Endothelial cell of umbilical vein (primary cell): ENCODE data around the gene CSMD2. TPM values are rescaled to one million over a fixed set of nuclear protein-coding genes. Genes with fewer than 3 reads are reported as not detected.

ENCODE experiments used
- BruUV-seq: library from RNA; stranded (reverse); fragments of 400-500 nt; replicated peaks from 2 replicates; lab custom pipeline; 2021; lab: Mats Ljungman, UMichigan
- CTCF ChIA-PET: fragments of 300-600, 350-600 bp; sonication (Branson Sonifier 250); formaldehyde crosslinking; loops from one replicate; lab custom pipeline; 2021; ENCODE audit warnings: antibody characterized with exemption, inconsistent platforms; lab: Charles Lee
- POLR2A ChIA-PET: fragments of 300-600, 350-600 bp; sonication (Branson Sonifier 250); formaldehyde crosslinking; loops from one replicate; lab custom pipeline; 2021; ENCODE audit warnings: antibody characterized with exemption, inconsistent platforms; lab: Charles Lee
- DNase-seq: peaks from one replicate; pipeline ENCODE4 v3.0.0-alpha.2; 2011; ENCODE audit warnings: low read depth, low spot score
- FAIRE-seq: peaks from 2 replicates; lab custom pipeline; 2011; peaks lifted over from hg19 to GRCh38; lab: Jason Lieb, UNC
- H2AFZ ChIP-seq: 2 replicates; pipeline ENCODE4 v1.6.0; 2012; ENCODE audit warnings: low read depth, low read length, control low read depth, inconsistent platforms
- H3K27ac ChIP-seq: 2 replicates; pipeline ENCODE4 v1.5.1; 2011; ENCODE audit warnings: low read depth, mild to moderate bottlenecking, control low read depth, low read length, moderate library complexity; ENCODE audit not compliant: insufficient read depth
- H3K27me3 ChIP-seq, 2 experiments: 2 replicates each; pipeline versions ENCODE4 v1.6.0 to v1.6.1; 2011; ENCODE audit warnings: low read length in 2 of 2, mixed read lengths in 1 of 2; ENCODE audit not compliant: control insufficient read depth in 2 of 2, insufficient read depth in 2 of 2
- H3K36me3 ChIP-seq, 2 experiments: 2 replicates in 1 of 2; 3 replicates in 1 of 2; pipeline ENCODE4 v1.5.1; 2011; ENCODE audit warnings: low read length in 2 of 2, mild to moderate bottlenecking in 1 of 2, moderate library complexity in 1 of 2; ENCODE audit not compliant: control insufficient read depth in 2 of 2, insufficient read depth in 2 of 2; ENCODE audit errors: extremely low read depth in 1 of 2
- H3K4me1 ChIP-seq: 3 replicates; pipeline ENCODE4 v1.5.1; 2011; ENCODE audit warnings: mild to moderate bottlenecking, low read length; ENCODE audit not compliant: control insufficient read depth, insufficient read depth; ENCODE audit errors: extremely low read depth
- H3K4me2 ChIP-seq: 2 replicates; pipeline ENCODE4 v1.6.1; 2011; ENCODE audit warnings: low read length, control low read depth, mixed read lengths; ENCODE audit not compliant: insufficient read depth
- H3K4me3 ChIP-seq, 3 experiments: fragments of 200-600 bp in 1 of 3; sonication (generic), shearing (Covaris generic) in 1 of 3; replicated peaks in 1 of 3; 2 replicates each; pipeline ENCODE4 v1.5.1; 2011 to 2016; ENCODE audit warnings: control low read depth in 3 of 3, low read length in 3 of 3, mild to moderate bottlenecking in 2 of 3, inconsistent platforms in 1 of 3, low read depth in 1 of 3, moderate library complexity in 1 of 3; ENCODE audit not compliant: insufficient read depth in 1 of 3
- H3K79me2 ChIP-seq: 2 replicates; pipeline ENCODE4 v1.6.0; 2012; ENCODE audit warnings: low read length, inconsistent platforms; ENCODE audit not compliant: control insufficient read depth, insufficient read depth
- H3K9ac ChIP-seq: replicated peaks from 2 replicates; pipeline ENCODE3; 2011; ENCODE audit warnings: low read length, control low read depth; ENCODE audit not compliant: insufficient read depth; ENCODE audit errors: extremely low read depth
- H3K9me1 ChIP-seq: replicated peaks from 3 replicates; pipeline ENCODE4 v1.6.0; 2011; ENCODE audit warnings: mild to moderate bottlenecking, low read length; ENCODE audit not compliant: control insufficient read depth, insufficient read depth; ENCODE audit errors: extremely low read depth
- H3K9me3 ChIP-seq: replicated peaks from 2 replicates; pipeline ENCODE4 v1.5.1; 2012; ENCODE audit warnings: low read length, inconsistent platforms; ENCODE audit not compliant: control insufficient read depth, insufficient read depth
- H4K20me1 ChIP-seq: replicated peaks from 2 replicates; pipeline ENCODE3; 2011; ENCODE audit warnings: mild to moderate bottlenecking, low read length; ENCODE audit not compliant: control insufficient read depth, insufficient read depth; ENCODE audit errors: extremely low read depth
- CTCF ChIP-seq, 2 donors: IDR thresholded peaks; 1 replicate in 1 of 2; 2 replicates in 1 of 2; pipeline ENCODE4 v1.5.1; 2011; ENCODE audit warnings: low read length in 2 of 2, mild to moderate bottlenecking in 2 of 2, moderate library complexity in 2 of 2, control low read depth in 1 of 2, inconsistent platforms in 1 of 2, low read depth in 1 of 2; ENCODE audit not compliant: insufficient read depth in 1 of 2; ENCODE audit errors: extremely low read depth in 1 of 2
- EZH2 ChIP-seq: IDR thresholded peaks from 2 replicates; pipeline ENCODE4 v1.6.1; 2012; ENCODE audit warnings: borderline replicate concordance, low read depth, mild to moderate bottlenecking, moderate library complexity, low read length, inconsistent platforms; ENCODE audit not compliant: severe bottlenecking
- FOS ChIP-seq: IDR thresholded peaks from 2 replicates; pipeline ENCODE4 v1.6.1; 2011; ENCODE audit warnings: mild to moderate bottlenecking, low read length, moderate library complexity, borderline replicate concordance; ENCODE audit not compliant: insufficient read depth
- GATA2 ChIP-seq: IDR thresholded peaks from 2 replicates; pipeline ENCODE4 v1.7.0; 2011; ENCODE audit warnings: low read depth, mild to moderate bottlenecking, moderate library complexity, mixed read lengths, low read length; ENCODE audit not compliant: insufficient read length, insufficient read depth
- JUN ChIP-seq: IDR thresholded peaks from 2 replicates; pipeline ENCODE4 v1.6.1; 2011; ENCODE audit warnings: borderline replicate concordance, low read depth; ENCODE audit not compliant: insufficient read length, insufficient read depth
- MAX ChIP-seq: IDR thresholded peaks from 2 replicates; pipeline ENCODE4 v1.6.1; 2011; ENCODE audit not compliant: insufficient read depth, insufficient read length
- MYC ChIP-seq: IDR thresholded peaks from one replicate; pipeline ENCODE4 v1.6.1; 2011; ENCODE audit warnings: mild to moderate bottlenecking, low read depth, low read length
- POLR2A ChIP-seq: IDR thresholded peaks from 2 replicates; pipeline ENCODE4 v1.6.1; 2012; ENCODE audit warnings: low read depth, mild to moderate bottlenecking, control low read depth, low read length
- POLR2AphosphoS5 ChIP-seq: IDR thresholded peaks from 2 replicates; pipeline ENCODE4 v1.6.1; 2012; ENCODE audit warnings: low read depth, mild to moderate bottlenecking, control low read depth, low read length, moderate library complexity; ENCODE audit not compliant: insufficient read depth
- dilution Hi-C: fragments of 300-500 bp; cut with MboI; formaldehyde crosslinking; loops from one replicate; pipeline ENCODE4 v1.15.0; 2019; ENCODE audit warnings: low sequenced_read_pairs; ENCODE audit not compliant: extremely low pct_ligation_motif_present
- intact Hi-C: fragments of 100-400 bp; cut with micrococcal nuclease; formaldehyde crosslinking; loops from one replicate; pipeline ENCODE4 v1.10.0; 2022
- polyA plus RNA-seq, 4 experiments: library from polyadenylated mRNA; depleted of rRNA in 3 of 4; stranded (reverse) in 3 of 4; unstranded in 1 of 4; fragments of >200 nt; gene quantifications; 2 replicates each; pipeline versions ENCODE4 v1.2.1 to v1.2.3, GENCODE V29; 2011 to 2012; ENCODE audit warnings: missing spikeins in 1 of 4
- total RNA-seq: library from RNA; stranded (reverse); gene quantifications from 2 replicates; pipeline ENCODE4 v1.2.3, GENCODE V29; 2021

Gene CSMD2
- total and polyA plus RNA-seq, 2 donors (not counting 3 experiments of a cell fraction or from before 2014, with no cell fraction given): under 0.01 TPM; not detected in 1

DNA sequence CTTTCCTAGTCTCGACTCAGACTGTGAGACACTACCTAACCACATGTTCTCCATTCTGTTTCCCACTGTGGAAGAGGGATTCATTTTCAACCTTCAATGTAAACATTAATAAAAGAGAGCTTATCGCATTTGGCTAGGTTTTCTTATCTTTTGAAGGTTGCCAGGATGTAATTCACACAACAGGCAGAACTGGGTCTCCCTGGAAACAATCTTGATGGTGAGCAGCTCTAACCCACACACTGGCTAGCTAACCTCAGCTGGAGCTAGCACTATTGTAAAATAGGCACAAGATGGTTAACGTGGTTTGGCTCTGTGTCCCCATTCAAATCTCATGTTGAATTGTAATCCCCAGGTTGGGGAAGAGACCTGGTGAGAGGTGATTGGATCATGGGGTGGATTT is 617.5 kb downstream of the CSMD2 start:
- no peak for TF ChIP-seq GATA2
- TF ChIP-seq FOS: no peak
- TF ChIP-seq POLR2AphosphoS5: no peak
- no peak for TF ChIP-seq JUN
- no peak for TF ChIP-seq MYC
- TF ChIP-seq POLR2A: no peak
- no peak for TF ChIP-seq EZH2
- TF ChIP-seq MAX: no peak
- TF ChIP-seq CTCF (IDR thresholded peaks at IDR 0.05; ENCODE audit: extremely low read depth in 1 of 2, insufficient read depth in 1 of 2, low read depth in 1 of 2, low read length in 2 of 2): no peak

More for the DNA sequence above, 617.5 kb downstream of the CSMD2 start:
- DNase-seq (no peak), FAIRE-seq (no peak)
- H4K20me1 ChIP-seq: no peaks in the 10 kb centered on the region
- H2AFZ ChIP-seq: no peak overlapping the region
- H3K27me3 ChIP-seq: no peaks in the 10 kb centered on the region
- BruUV-seq: no TSS peak
- no peaks in the 10 kb centered on the region for H3K4me1 ChIP-seq
- no peaks in the 10 kb centered on the region for H3K79me2 ChIP-seq
- H3K36me3 ChIP-seq: no peaks in the 10 kb centered on the region
- no peaks in the 10 kb centered on the region for H3K9me3 ChIP-seq
- no peak overlapping the region for H3K4me2 ChIP-seq
- no peak overlapping the region for H3K4me3 ChIP-seq
- no peak overlapping the region for H3K27ac ChIP-seq
- dilution Hi-C loops: no loop called here
- CTCF ChIA-PET: no interaction called here
- H3K9me1 ChIP-seq: no peaks in the 10 kb centered on the region
- intact Hi-C loops: no loop called here
- H3K9ac ChIP-seq: no peak overlapping the region
- POLR2A ChIA-PET: no interaction called here
